HG03103 (cell line): ENCODE measurements around the gene WLS.

ENCODE experiments used
- ATAC-seq: cut with Tn5 transposase; IDR thresholded peaks from one replicate; pipeline ENCODE4 v1.9.1; 2021; ENCODE audit warnings: low read depth; ENCODE audit not compliant: unreplicated experiment

WLS gene

DNA sequence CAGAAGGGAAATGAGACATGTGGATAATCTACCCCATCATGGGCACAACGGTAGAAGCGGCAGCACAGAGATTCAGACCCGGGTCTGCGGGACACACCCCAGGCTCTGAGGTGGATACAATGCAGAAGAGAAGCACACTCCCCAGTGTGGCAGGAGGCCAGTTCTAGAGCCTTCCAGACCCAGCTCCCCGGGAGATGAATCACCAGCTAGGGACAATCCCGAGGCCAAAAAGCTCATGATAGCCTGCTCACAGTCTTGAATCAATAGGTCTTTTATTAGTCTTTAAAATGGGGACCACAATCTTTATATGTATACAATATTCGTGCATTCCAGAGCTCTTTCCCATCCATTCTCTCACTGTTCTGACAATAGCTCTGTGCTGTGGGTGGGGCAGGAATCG is 124.6 kb downstream of the WLS start:
- ATAC-seq: no peak

DNA sequence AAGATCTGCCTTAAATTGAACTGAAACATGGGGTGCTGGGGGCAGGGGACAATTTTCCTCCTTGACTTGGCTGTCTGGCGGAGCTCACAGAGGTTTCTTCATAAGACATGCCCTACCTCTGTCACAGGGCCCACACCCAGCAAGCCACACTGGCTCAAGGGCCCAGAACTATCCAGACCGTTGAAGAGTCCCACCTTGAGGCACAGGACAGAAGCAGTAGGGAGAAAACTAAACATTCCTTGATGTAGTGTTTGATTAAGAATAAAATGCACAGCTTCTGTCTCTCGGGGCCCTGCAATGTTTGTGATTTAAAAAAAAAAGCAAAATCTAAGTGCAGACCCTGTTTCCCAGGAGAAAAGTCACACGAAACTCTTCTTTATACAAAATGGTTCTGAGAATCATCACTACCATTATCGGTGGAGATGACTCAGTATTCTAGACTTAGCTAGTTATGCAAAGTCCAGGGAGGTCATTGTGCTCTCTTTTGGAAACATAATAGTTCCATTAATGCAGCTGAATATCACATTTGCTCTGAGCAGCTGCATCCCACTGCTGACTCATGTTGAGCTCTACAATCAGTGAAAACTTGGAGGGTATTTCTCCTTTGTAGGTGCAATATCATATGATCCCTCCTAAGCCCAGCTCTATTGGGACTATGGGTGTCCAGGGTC is 128.3 kb downstream of the WLS start:
- ATAC-seq: no peak

DNA sequence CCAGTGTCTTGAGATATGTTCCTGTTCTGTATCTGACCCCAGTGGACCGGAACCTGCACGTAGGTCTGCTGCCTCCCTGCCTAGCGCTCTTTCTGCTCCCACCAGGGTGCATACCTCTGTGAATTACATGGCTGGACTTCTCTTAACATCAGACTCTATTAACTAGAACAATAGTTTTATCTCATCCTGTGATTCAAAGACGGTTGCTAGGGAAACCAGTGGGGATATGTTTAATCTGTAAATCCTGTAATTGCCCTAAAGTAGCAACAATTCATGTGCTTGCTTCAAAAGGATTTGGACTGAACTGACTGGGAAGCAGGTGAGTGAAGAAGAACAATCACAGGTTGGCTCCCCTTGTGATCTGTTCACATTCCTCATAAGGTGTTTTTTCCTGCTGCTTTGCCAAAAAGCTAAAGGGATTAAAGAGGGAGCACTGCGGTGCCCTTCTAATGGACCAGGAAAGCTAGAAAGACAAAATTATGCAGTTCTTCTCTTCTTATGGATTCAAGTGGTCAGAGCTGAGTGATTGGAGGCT is 129.2 kb downstream of the WLS start:
- no peak for ATAC-seq

DNA sequence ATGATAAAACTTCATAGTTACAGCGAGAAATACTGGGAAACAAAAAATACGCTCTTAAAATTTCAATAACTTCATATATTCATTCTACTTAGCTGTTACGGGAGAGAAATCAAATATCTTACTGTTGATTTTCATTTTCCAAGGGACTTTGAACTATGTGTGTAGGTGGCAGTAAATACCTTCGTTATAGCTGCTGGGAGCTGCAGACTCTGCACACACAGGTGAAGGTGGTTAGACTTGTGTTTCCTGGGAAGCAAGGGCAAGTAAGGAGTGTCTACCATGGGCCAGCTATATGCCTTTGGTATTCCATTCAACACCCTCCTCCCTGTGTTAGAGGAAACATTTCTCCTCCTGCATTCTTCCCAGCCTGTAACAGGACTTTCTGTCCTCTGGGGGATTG is 130.5 kb downstream of the WLS start:
- ATAC-seq: no peak

DNA sequence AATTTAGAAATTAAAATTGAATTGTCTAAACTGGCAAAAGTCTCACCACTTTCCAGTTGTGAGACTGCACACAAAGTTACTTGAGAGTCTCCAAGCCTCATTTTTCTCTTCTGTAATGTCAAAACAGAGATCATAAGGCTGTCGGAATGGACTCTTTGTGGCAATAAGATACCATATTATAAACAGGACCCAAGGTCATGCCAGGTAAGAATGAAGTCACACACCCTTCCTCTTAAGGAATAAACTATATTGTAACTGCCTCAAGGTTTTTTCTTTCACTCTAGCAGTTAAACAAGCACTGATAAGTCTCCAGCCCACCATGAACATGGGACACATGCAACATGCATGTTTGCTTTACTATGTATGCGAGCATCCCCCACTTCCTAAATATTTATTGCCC is 131.8 kb downstream of the WLS start:
- ATAC-seq: no peak

DNA sequence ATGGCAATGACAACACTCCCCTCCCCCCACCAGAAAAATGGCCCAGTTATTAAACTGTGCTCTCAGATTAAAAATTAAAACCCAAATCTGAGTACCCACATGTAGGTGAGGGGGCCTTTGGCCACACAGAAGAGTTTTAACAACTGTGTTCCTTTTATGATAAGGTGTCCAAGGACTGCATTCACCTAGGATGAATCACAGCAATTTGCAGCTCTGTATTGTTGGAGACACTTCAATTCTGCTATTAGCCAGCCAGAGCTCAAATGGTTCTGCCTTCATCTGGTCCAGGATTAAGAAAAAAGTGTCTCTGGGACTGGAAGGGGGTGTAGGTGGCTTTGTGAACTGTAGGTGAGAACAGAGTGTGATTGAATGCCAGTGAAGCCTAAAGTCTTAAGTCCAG is 138.6 kb downstream of the WLS start:
- no peak for ATAC-seq

DNA sequence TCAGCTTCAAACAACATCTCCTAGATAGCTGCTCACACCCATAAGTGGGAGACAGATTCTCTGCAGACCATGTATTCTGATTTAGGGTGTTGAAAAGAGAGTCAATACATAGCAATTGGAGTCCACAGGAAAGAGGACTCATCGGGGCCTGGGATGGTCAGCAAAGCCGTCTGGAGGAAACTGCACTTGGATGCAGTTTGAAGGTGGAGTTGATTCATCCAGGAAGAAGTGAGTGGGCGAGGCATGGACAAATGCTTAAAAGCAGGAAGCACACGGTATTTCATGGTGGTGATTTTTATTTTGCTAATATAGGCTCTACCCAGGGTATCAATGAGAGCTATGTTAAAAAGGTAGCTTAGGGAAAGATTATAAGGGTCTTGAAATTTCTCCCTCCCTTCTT is 145.1 kb downstream of the WLS start:
- ATAC-seq: no peak

DNA sequence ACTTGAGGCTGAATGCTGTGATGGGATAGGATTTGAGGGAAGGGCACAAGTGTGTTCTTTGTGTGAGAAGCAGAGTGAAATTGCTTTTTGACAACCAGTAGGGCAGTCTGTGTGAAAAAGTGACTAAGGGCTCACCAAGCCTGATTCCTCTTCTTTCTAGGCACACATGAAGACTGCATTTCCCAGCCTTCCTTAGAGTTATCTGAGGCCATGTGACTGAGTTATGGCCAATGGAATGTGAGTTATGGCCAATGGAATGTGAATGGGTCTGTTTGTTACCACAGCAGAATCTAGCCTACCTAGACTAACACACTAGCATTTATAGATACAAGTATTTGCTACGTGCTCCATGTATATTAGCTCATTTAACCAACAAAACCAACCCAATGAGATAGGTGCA is 146.6 kb downstream of the WLS start:
- ATAC-seq: no peak

DNA sequence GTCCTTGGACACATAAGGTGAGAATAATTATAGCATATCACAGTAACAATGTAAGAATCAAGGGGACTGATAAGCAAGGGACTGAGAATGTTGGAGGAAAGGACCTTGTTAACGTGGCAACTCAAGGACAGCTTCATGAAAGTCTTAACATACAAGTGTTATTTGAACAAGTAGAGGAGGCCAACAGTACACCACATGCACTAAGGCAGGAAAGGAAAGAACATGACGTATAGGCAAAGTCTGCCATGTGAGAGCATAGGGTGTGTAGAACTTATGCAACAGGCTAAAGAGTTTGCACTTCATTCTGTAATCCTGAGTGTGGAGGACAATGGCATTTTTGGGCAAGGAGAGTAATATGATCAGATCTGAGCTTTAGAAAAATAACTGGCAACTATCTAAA is 148.6 kb downstream of the WLS start:
- ATAC-seq: no peak

DNA sequence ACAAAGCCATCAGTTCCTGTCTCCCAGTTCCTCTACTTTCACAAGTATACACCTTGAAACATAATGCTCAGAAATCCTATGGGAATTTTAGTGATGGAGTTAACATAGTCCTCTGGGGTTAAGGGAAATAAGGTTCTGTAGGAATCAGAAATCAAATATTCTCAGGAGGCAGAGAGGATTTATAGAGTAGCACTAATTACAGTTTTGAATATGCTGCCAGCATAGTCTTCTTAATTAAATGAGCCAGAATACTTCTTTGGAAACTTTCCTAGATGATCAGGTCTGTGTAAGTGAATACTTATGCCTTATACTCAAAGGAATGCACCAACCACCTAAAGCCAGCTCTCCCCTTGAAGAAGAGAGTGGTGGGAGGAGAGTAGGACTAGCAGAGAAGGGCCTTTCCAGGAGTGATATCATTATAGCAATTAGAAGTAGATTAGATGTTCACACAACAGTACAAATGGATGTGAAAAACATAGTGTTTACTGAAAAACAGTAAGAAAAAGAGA is 150.5 kb downstream of the WLS start:
- ATAC-seq: no peak

DNA sequence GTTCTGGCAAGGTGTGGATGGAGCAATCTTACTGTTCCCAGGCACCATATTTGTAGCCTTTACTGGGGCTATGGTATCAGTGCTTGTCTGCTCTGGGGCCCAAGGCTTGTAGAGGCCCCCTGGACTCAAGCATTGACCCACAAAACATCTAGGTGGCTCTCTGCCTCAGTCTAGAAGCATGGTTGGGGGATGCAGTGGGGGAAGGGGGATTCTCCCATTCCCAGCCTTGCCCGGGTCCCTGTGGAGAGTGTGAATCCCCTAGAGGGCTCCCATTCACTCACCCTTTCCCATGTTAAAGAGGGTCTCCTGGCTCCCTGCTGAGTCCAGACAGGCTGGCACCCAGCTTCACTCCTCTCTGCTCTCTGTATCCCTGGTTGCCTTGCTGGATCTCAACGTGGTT is 153.7 kb downstream of the WLS start:
- ATAC-seq: no peak
